ENCODE measurements around the gene MT1F. TPM values are rescaled to one million over a fixed set of nuclear protein-coding genes. Genes with fewer than 3 reads are reported as not detected.
A peak's percentile ranks its signal among the peaks of the same experiment; 100 is the strongest.

Gene MT1F
- 0.54 TPM in 1 of 2 replicates, not detected in the other for total RNA-seq (2013; cell fraction: nucleolus; rRNA removed)
- total RNA-seq (2014; rRNA removed) (0.27 and 1.5 TPM in 2 replicates), total RNA-seq (2014; rRNA removed; fragmentation: Illumina TruSeq; extraction: Trizol) (not detected in 2 replicates), total RNA-seq (2021) (0.40 and 1.1 TPM in 2 replicates), polyA plus RNA-seq (2011; rRNA removed) (1.8 and 2.4 TPM in 2 replicates), polyA plus RNA-seq (2014; fragmentation: Illumina TruSeq; extraction: Trizol) (0.28 TPM in 1 of 2 replicates, not detected in the other), polyA plus RNA-seq (2014; fragmentation: Nextera tagmentation; extraction: Ambion mirVana) (1 to 10 TPM in 1 of 2 experiments, under 1 TPM in 1; 0.57 to 1.1 TPM), polyA plus RNA-seq (2014; rRNA removed) (1.3 and 1.4 TPM in 2 replicates), polyA plus RNA-seq (2016; fragmentation: Nextera tagmentation; extraction: Ambion mirVana) (1 to 10 TPM; 1.1 to 2.5 TPM), polyA minus RNA-seq (2011; rRNA and poly(A)+ RNA removed) (2.0 and 2.5 TPM in 2 replicates), Bru-seq, nascent RNA (percentile 41 among the genes with signal in this experiment), BruChase-seq, experiment 1, labeled RNA remaining after a 6-hour chase (percentile 50 among the genes with signal in this experiment), BruChase-seq, experiment 2, labeled RNA remaining after a 2-hour chase (percentile 40 among the genes with signal in this experiment)
- not detected for polyA plus RNA-seq (2011; ENCODE audit: low read depth)
- 3.9 and 5.1 TPM in 2 replicates for polyA plus RNA-seq (2011; cell fraction: cytosol; rRNA removed)
- polyA plus RNA-seq (2011; cell fraction: nucleus; rRNA removed), result 2.2 and 2.6 TPM in 2 replicates
- polyA plus RNA-seq (2012), result 0.31 and 0.35 TPM in 2 replicates
- not detected in 2 replicates for polyA minus RNA-seq (2011; cell fraction: cytosol; rRNA and poly(A)+ RNA removed)
- polyA minus RNA-seq (2011; cell fraction: nucleus; rRNA and poly(A)+ RNA removed), result 0.73 and 1.4 TPM in 2 replicates
- long read RNA-seq, experiment 1, partial matches to known transcripts, result 0 of 3 reads
- long read RNA-seq, experiment 1, other reads (novel, unspliced or antisense), result 0 of 3 reads
- long read RNA-seq, experiment 2, partial matches to known transcripts, result 0 of 3 reads
- long read RNA-seq, experiment 2, other reads (novel, unspliced or antisense), result 0 of 3 reads

- no peak for DNase-seq (ENCODE audit: low read depth, low spot score)
- ATAC-seq, result peak; percentile 90
- Histone ChIP-seq H3K9ac (ENCODE audit: control insufficient read depth, insufficient read depth, low read length) (peak within 1 kb of the TSS; percentile 34; the same call in 1 of the 2 replicates), H3K79me2 (ENCODE audit: control insufficient read depth, insufficient read depth, low read length) (no peaks in the 10 kb centered on the region), H3K4me1 (ENCODE audit: control insufficient read depth, insufficient read depth, low read length) (no peaks in the 10 kb centered on the region), H4K20me1 (ENCODE audit: control insufficient read depth, insufficient read depth) (no peaks in the 10 kb centered on the region), H3K36me3 (ENCODE audit: control insufficient read depth in 2 of 2, insufficient read depth in 2 of 2, low read length in 1 of 2) (no peaks in the 10 kb centered on the region), H3K9me3 (replicated peaks; ENCODE audit: control insufficient read depth, insufficient read depth, low read length) (no peaks in the 10 kb centered on the region), H3K27me3 (replicated peaks in 1 of 2; ENCODE audit: control insufficient read depth in 2 of 2, insufficient read depth in 2 of 2, low read length in 1 of 2) (peaks cover 12 to 14% of the 10 kb centered on the region in 2 experiments), H2AFZ (ENCODE audit: control insufficient read depth, low read depth, low read length) (peak within 1 kb of the TSS; percentile 75), H3K4me2 (ENCODE audit: control insufficient read depth, insufficient read depth) (peak within 1 kb of the TSS; percentile 72), H3K4me3 (peak within 1 kb of the TSS; percentile 52; the same call in 1 of the 2 replicates), H3K27ac (ENCODE audit: control insufficient read depth, insufficient read depth) (no peak within 1 kb of the TSS)
- TF ChIP-seq PKNOX1 (IDR thresholded peaks at IDR 0.05) (peak; percentile 32; the same call in 1 of the 2 replicates), LARP7 (IDR thresholded peaks at IDR 0.05) (peak; percentile 100), IKZF2 (IDR thresholded peaks at IDR 0.05) (0 out of 4 replicates have a peak, but pooled peaks of 1 of the 2 experiments have one; percentile 6), ZNF217 (IDR thresholded peaks at IDR 0.05) (no peak)
- in situ Hi-C loops (cut with MboI) (no loop called here), intact Hi-C loops (cut with micrococcal nuclease; ENCODE audit: unreplicated experiment) (no loop called here)
- POLR2A ChIA-PET, result interaction anchor here (0.6 kb wide), 1 partner anchor 465 kb away, joined by 3 read pairs; no protein-coding TSS in a partner anchor
- WGBS (ENCODE audit: insufficient coverage, insufficient replicate concordance, low lambda C conversion rate, missing lambda C conversion rate), result 1% methylated on average over 29 of the region's 46 CpGs
- BruUV-seq (replicated peaks), result no TSS peak
- CTCF ChIA-PET, result no interaction called here
- no peak for FAIRE-seq
- SMC1A ChIA-PET (ENCODE audit: uncharacterized antibody, unreplicated experiment), result no interaction called here
- RAD21 ChIA-PET (ENCODE audit: unreplicated experiment), result no interaction called here
These were observed at the start of gene MT1F for GRCh38 chr16:56657555-56658326. MT1F (plus strand) TSS chr16:56657959; CDS start chr16:56658059, 100 bp downstream.

Data from GM12878 (cell line).